GM19395 (cell line): Measurements from ENCODE around the gene ITPR3.

Source experiments
- ATAC-seq: cut with Tn5 transposase; IDR thresholded peaks from one replicate; pipeline ENCODE4 v1.9.1; 2021; ENCODE audit warnings: mild to moderate bottlenecking, moderate library complexity; ENCODE audit not compliant: unreplicated experiment

Gene ITPR3

GRCh38 chr6:33683576-33684427 is 62.7 kb downstream of the ITPR3 start:
- ATAC-seq: no peak

- no peak for ATAC-seq
Measured at GRCh38 chr6:33684428-33684896, 63.3 kb downstream of the ITPR3 start.

- no peak for ATAC-seq
Measured at GRCh38 chr6:33684983-33685382, 63.9 kb downstream of the ITPR3 start.

- no peak for ATAC-seq
Measured at GRCh38 chr6:33685411-33686224, 64.5 kb downstream of the ITPR3 start.

GRCh38 chr6:33686225-33686924 is 65.3 kb downstream of the ITPR3 start:
- ATAC-seq: no peak

- ATAC-seq: no peak
Measured at GRCh38 chr6:33686981-33687975, 66.2 kb downstream of the ITPR3 start.

- no peak for ATAC-seq
Measured at GRCh38 chr6:33688006-33688405, 66.9 kb downstream of the ITPR3 start.

GRCh38 chr6:33688451-33689147 is 67.5 kb downstream of the ITPR3 start:
- no peak for ATAC-seq

- ATAC-seq: no peak
Measured at GRCh38 chr6:33689148-33689494, 68.0 kb downstream of the ITPR3 start.

GRCh38 chr6:33689879-33690278 is 68.8 kb downstream of the ITPR3 start:
- no peak for ATAC-seq

- no peak for ATAC-seq
Measured at GRCh38 chr6:33690766-33691165, 69.6 kb downstream of the ITPR3 start.

- ATAC-seq: no peak
Measured at GRCh38 chr6:33691456-33692077, 70.4 kb downstream of the ITPR3 start.

- ATAC-seq: no peak
Measured at GRCh38 chr6:33692078-33692759, 71.1 kb downstream of the ITPR3 start.

- no peak for ATAC-seq
Measured at GRCh38 chr6:33692760-33693158, 71.6 kb downstream of the ITPR3 start.

- no peak for ATAC-seq
Measured at GRCh38 chr6:33693186-33694105, 72.3 kb downstream of the ITPR3 start.

- ATAC-seq: no peak
Measured at GRCh38 chr6:33694401-33694931, 73.3 kb downstream of the ITPR3 start.

- ATAC-seq: no peak
Measured at GRCh38 chr6:33694977-33695376, 73.9 kb downstream of the ITPR3 start.
